GM21381 (cell line): ENCODE data around the gene HTATSF1.

Experiments used
- ATAC-seq: cut with Tn5 transposase; IDR thresholded peaks from one replicate; pipeline ENCODE4 v1.9.1; 2021; ENCODE audit warnings: mild to moderate bottlenecking, moderate library complexity; ENCODE audit not compliant: unreplicated experiment

The HTATSF1 gene

GRCh38 chrX:136497556-136498052 is at the start of gene HTATSF1:
Gene HTATSF1, plus strand, starts transcription at chrX:136497592. Its CDS starts 93 bp downstream, at chrX:136497685.
- no peak for ATAC-seq

- ATAC-seq, result no peak
Observed at GRCh38 chrX:136447968-136448367, 49.4 kb upstream of the HTATSF1 start.

- ATAC-seq, result no peak
Observed at GRCh38 chrX:136450050-136450830, 47.2 kb upstream of the HTATSF1 start.

- ATAC-seq, result no peak
Observed at GRCh38 chrX:136452614-136453013, 44.8 kb upstream of the HTATSF1 start.

- no peak for ATAC-seq
Observed at GRCh38 chrX:136453114-136453513, 44.3 kb upstream of the HTATSF1 start.

GRCh38 chrX:136453771-136454170 is 43.6 kb upstream of the HTATSF1 start:
- no peak for ATAC-seq

GRCh38 chrX:136456133-136456532 is 41.3 kb upstream of the HTATSF1 start:
- ATAC-seq, result no peak

- no peak for ATAC-seq
Observed at GRCh38 chrX:136457303-136457917, 40.0 kb upstream of the HTATSF1 start.

- no peak for ATAC-seq
Observed at GRCh38 chrX:136464589-136464988, 32.8 kb upstream of the HTATSF1 start.

GRCh38 chrX:136467303-136467702 is 30.1 kb upstream of the HTATSF1 start:
- ATAC-seq, result no peak

- ATAC-seq, result no peak
Observed at GRCh38 chrX:136468391-136469103, 28.8 kb upstream of the HTATSF1 start.

GRCh38 chrX:136473663-136474062 is 23.7 kb upstream of the HTATSF1 start:
- ATAC-seq, result no peak

GRCh38 chrX:136475236-136475635 is 22.2 kb upstream of the HTATSF1 start:
- no peak for ATAC-seq

GRCh38 chrX:136476501-136476900 is 20.9 kb upstream of the HTATSF1 start:
- no peak for ATAC-seq

- ATAC-seq, result no peak
Observed at GRCh38 chrX:136477026-136477425, 20.4 kb upstream of the HTATSF1 start.

- ATAC-seq, result no peak
Observed at GRCh38 chrX:136480383-136480782, 17.0 kb upstream of the HTATSF1 start.

- no peak for ATAC-seq
Observed at GRCh38 chrX:136487647-136488046, 9.7 kb upstream of the HTATSF1 start, which contains the start of gene BRS3. Gene BRS3, plus strand, starts transcription at chrX:136487947. Its CDS starts 168 bp downstream, at chrX:136488115.

GRCh38 chrX:136488706-136489105 is 8.7 kb upstream of the HTATSF1 start:
- no peak for ATAC-seq

GRCh38 chrX:136491832-136492231 is 5.6 kb upstream of the HTATSF1 start:
- no peak for ATAC-seq

- ATAC-seq, result no peak
Observed at GRCh38 chrX:136493011-136493410, 4.4 kb upstream of the HTATSF1 start.

GRCh38 chrX:136495043-136495442 is 2.3 kb upstream of the HTATSF1 start:
- no peak for ATAC-seq
